ENCODE results near the gene MRPL18.

MRPL18 gene

GRCh38 chr6:159830501-159831372 lies 40.5 kb downstream of the MRPL18 start:
- TF ChIP-seq, protein P1, sequence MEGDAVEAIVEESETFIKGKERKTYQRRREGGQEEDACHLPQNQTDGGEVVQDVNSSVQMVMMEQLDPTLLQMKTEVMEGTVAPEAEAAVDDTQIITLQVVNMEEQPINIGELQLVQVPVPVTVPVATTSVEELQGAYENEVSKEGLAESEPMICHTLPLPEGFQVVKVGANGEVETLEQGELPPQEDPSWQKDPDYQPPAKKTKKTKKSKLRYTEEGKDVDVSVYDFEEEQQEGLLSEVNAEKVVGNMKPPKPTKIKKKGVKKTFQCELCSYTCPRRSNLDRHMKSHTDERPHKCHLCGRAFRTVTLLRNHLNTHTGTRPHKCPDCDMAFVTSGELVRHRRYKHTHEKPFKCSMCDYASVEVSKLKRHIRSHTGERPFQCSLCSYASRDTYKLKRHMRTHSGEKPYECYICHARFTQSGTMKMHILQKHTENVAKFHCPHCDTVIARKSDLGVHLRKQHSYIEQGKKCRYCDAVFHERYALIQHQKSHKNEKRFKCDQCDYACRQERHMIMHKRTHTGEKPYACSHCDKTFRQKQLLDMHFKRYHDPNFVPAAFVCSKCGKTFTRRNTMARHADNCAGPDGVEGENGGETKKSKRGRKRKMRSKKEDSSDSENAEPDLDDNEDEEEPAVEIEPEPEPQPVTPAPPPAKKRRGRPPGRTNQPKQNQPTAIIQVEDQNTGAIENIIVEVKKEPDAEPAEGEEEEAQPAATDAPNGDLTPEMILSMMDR (IDR thresholded peaks at IDR 0.05; ENCODE audit: low read depth, low read length): no peak
- Histone ChIP-seq H3K36me3 (no peaks in the 10 kb centered on the region), H3K4me3 (ENCODE audit: low read depth, low read length) (no peak overlapping the region), H3K9me3 (ENCODE audit: severe bottlenecking) (no peaks in the 10 kb centered on the region), H3K27me3 (ENCODE audit: insufficient read depth, low read depth, severe bottlenecking) (no peaks in the 10 kb centered on the region), H3K27ac (no peak overlapping the region)
- no peak for DNase-seq

DNA sequence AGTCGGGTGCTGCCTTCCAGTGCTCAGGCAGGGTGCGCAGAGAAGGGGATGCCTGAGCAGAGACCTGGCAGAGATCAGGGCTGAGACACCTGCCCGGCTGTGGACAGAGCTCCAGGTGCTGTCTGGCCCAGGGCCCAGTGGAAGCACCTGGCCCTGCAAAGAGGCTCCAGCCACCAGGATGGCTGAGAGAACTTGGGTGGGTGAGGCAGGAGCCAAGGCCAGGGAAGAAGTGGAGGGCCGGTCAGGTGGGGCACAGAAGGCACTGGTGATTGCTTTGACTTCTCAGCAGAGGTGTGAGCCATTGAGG lies 41.1 kb downstream of the MRPL18 start:
- no peaks in the 10 kb centered on the region for H3K9me3 ChIP-seq (ENCODE audit: severe bottlenecking)
- H3K27me3 ChIP-seq (ENCODE audit: insufficient read depth, low read depth, severe bottlenecking): no peaks in the 10 kb centered on the region
- H3K36me3 ChIP-seq: no peaks in the 10 kb centered on the region
- H3K27ac ChIP-seq: no peak overlapping the region
- H3K4me3 ChIP-seq (ENCODE audit: low read depth, low read length): no peak overlapping the region
- no peak for DNase-seq
- TF ChIP-seq, protein P1 (IDR thresholded peaks at IDR 0.05; ENCODE audit: low read depth, low read length): no peak

DNA sequence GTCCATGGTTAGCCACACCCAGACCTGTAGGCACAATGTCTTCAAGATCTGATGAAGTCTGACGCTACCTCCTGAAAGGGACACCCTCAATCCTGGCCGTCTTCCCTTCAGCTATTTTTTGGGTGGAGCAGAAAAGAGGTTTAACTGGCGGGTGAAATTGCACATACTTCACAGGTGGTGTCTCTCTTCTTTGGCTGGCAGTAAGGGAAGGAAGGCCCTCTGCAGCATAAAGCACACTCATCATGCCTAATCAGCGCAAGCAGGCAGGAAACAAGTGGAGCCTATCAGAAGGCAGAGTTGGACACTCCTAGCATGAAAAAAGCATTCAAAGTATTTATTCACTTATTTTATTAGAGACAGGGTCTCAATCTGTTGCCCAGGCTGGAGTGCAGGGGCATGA lies 42.7 kb downstream of the MRPL18 start:
- Histone ChIP-seq H3K36me3 (no peaks in the 10 kb centered on the region), H3K27ac (no peak overlapping the region), H3K27me3 (ENCODE audit: insufficient read depth, low read depth, severe bottlenecking) (no peaks in the 10 kb centered on the region), H3K4me3 (ENCODE audit: low read depth, low read length) (no peak overlapping the region), H3K9me3 (ENCODE audit: severe bottlenecking) (no peaks in the 10 kb centered on the region)
- TF ChIP-seq, protein P1 (IDR thresholded peaks at IDR 0.05; ENCODE audit: low read depth, low read length): no peak
- DNase-seq: no peak

DNA sequence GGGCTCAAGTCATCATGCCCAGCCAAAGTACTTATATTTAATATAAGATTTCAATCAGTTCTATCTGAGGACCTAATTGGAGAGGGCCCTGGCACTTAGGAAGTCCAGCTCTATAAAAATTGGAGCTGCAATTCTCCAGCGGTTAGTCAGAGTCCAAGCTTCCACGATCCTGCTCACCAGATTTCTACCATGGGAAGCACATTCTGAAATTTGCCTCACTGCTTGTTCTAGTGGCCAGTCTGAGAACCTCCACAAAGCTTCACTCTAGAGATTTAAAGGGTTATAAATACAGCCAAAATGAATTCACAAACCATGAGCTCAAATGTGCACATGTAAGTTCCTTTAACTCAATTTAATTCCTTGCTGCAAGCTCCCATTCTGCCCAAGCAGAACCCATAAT lies 43.3 kb downstream of the MRPL18 start:
- DNase-seq: no peak
- Histone ChIP-seq H3K36me3 (no peaks in the 10 kb centered on the region), H3K27ac (no peak overlapping the region), H3K9me3 (ENCODE audit: severe bottlenecking) (no peaks in the 10 kb centered on the region), H3K4me3 (ENCODE audit: low read depth, low read length) (no peak overlapping the region), H3K27me3 (ENCODE audit: insufficient read depth, low read depth, severe bottlenecking) (no peaks in the 10 kb centered on the region)
- TF ChIP-seq, protein P1 (IDR thresholded peaks at IDR 0.05; ENCODE audit: low read depth, low read length): no peak

GRCh38 chr6:159833997-159834603 lies 43.8 kb downstream of the MRPL18 start:
- no peaks in the 10 kb centered on the region for H3K36me3 ChIP-seq
- no peak overlapping the region for H3K4me3 ChIP-seq (ENCODE audit: low read depth, low read length)
- no peak for DNase-seq
- H3K27ac ChIP-seq: no peak overlapping the region
- no peaks in the 10 kb centered on the region for H3K27me3 ChIP-seq (ENCODE audit: insufficient read depth, low read depth, severe bottlenecking)
- TF ChIP-seq, protein P1 (IDR thresholded peaks at IDR 0.05; ENCODE audit: low read depth, low read length): no peak
- no peaks in the 10 kb centered on the region for H3K9me3 ChIP-seq (ENCODE audit: severe bottlenecking)
